GM18519 (cell line): ENCODE measurements around the gene PRKAA1.
"Not testable (repeated sequence)": the region's sequence is repeated elsewhere in the genome, so short reads cannot be mapped to it uniquely, and the experiment has no call there.

ENCODE experiments used
- ATAC-seq: cut with Tn5 transposase; IDR thresholded peaks from one replicate; pipeline ENCODE4 v1.9.1; 2021; ENCODE audit warnings: mild to moderate bottlenecking, moderate library complexity; ENCODE audit not compliant: unreplicated experiment, low FRiP score

Gene PRKAA1

GRCh38 chr5:40826489-40827187 lies 28.5 kb upstream of the PRKAA1 start:
- no peak for ATAC-seq

GRCh38 chr5:40825461-40826043 lies 27.4 kb upstream of the PRKAA1 start:
- peak; percentile 34 for ATAC-seq

GRCh38 chr5:40823459-40823858 lies 25.3 kb upstream of the PRKAA1 start:
- ATAC-seq = no peak

DNA sequence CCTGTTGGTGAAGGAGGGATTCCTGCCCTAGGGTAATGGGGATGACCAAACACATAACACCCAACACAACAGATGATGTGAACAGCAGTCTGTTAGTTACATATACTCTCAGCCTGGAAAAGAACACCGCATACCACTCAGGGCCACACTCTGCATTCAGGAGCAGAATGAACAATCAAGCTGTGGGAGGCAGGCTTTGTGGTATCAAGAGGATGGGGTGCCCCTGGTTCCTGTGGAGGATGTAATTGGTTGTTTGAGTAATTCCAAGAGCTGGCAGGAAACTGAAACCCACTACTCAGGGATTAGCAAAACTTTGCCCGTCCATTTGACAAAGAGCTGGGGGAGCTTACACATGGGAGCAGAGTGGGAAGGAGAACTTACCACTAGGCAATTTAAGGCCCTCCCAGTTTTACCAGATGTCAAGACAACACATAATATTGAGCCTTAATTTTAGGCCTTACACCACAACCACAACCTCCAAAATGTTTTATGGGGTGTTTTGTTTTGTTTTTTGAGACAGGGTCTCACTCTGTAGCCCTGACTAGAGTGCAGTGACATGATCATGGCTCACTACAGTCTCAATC lies 15.6 kb upstream of the PRKAA1 start:
- no peak for ATAC-seq

GRCh38 chr5:40812125-40812524 lies 14.0 kb upstream of the PRKAA1 start:
- ATAC-seq = no peak

- no peak for ATAC-seq
Measured at GRCh38 chr5:40801771-40802562, 3.8 kb upstream of the PRKAA1 start.

DNA sequence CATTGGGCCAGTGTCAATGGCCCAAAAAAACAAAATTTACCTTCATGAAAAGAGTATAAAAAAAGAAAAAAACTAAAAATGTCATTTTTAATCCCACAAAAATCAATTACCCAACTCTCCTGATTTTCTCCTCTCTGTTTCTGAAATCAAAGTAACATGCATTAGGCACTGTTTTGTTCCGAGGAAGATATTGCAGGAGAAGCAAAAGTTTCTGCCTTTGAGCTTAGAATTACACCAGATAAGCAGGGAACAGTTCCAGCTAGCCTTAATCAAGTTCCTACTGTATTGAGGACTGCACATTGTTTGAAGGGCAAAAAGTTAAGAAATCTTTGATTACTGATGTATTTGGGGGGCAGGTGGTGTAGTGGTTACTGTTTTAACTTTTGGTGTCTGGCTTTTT lies 1.1 kb upstream of the PRKAA1 start:
- no peak for ATAC-seq

GRCh38 chr5:40798801-40799210 lies 632 bp upstream of the PRKAA1 start:
- ATAC-seq = no peak

DNA sequence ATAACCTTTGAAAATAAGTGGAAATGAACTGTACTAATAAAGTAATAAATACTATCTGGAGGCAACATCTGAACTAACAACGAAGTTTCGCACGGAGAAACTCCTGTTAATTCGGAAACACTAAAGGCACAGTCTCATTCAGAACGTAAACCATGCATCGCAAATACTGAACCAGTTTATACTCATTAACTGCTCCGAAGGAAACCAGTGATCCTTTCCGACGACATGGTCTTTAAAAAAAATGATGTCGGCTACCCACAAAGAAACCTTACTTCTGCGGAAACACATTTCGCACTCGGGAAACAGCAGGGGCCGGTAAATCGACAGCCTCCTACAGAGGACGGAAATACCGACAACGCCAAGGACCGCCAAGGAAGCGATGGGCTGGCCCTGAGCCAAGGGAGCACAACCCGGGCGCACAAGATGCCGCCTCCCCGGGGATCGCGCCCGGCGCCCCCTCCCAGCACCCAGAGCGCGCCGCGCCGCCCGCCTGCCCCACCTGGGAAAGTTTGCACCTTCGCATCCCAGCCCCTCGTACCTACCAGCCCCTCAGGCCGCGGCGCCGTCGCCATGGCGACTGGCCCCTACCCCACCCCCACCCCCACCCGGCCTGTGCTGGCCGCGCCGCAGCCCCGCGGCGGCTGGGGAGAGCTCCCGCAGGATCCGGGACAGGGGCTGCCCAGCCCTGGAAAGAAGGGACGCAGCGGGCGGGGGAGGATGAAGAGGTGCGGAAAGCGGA lies 732 bp downstream of the PRKAA1 start:
- peak; percentile 23 for ATAC-seq

- ATAC-seq = no peak
Measured at GRCh38 chr5:40796487-40796889, 1.7 kb downstream of the PRKAA1 start.

DNA sequence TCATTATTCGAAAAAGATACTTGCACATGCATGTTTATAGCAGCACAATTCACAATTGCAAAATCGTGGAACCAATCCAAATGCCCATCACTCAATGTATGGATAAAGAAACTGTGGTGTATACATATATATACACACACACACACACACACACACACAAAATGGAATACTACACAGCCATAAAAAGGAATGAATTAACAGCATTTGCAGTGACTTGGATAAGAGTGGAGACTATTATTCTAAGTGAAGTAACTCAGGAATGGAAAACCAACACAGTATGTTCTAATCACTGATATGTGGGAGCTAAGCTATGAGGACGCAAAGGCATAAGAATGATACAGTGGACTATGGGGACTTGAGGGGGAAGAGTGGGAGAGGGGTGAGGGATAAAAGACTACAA lies 3.3 kb downstream of the PRKAA1 start:
- ATAC-seq = not testable (repeated sequence)

DNA sequence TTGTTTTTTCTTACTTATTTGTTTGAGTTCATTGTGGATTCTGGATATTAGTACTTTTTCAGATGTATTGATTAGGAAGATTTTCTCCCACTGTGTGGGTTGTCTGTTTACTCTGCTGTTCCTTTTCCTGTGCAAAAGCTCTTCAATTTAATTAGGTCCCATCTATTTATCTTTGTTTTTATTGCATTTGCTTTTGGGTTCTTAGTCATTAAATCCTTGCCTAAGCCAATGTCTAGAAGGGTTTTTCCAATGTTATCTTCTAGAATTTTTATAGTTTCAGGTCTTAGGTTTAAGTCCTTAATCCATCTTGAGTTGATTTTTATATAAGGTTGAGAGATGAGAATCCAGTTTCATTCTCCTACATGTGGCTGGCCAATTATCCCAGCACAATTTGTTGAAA lies 3.8 kb downstream of the PRKAA1 start:
- ATAC-seq = not testable (repeated sequence)

GRCh38 chr5:40792691-40793090 lies 5.5 kb downstream of the PRKAA1 start:
- ATAC-seq = not testable (repeated sequence)

- ATAC-seq = no peak
Measured at GRCh38 chr5:40791715-40792139, 6.4 kb downstream of the PRKAA1 start.

- no peak for ATAC-seq
Measured at GRCh38 chr5:40790947-40791593, 7.1 kb downstream of the PRKAA1 start.

- ATAC-seq = not testable (repeated sequence)
Measured at GRCh38 chr5:40788941-40789340, 9.2 kb downstream of the PRKAA1 start.

GRCh38 chr5:40787986-40788385 lies 10.2 kb downstream of the PRKAA1 start:
- no peak for ATAC-seq

- not testable (repeated sequence) for ATAC-seq
Measured at GRCh38 chr5:40786664-40787063, 11.5 kb downstream of the PRKAA1 start.

DNA sequence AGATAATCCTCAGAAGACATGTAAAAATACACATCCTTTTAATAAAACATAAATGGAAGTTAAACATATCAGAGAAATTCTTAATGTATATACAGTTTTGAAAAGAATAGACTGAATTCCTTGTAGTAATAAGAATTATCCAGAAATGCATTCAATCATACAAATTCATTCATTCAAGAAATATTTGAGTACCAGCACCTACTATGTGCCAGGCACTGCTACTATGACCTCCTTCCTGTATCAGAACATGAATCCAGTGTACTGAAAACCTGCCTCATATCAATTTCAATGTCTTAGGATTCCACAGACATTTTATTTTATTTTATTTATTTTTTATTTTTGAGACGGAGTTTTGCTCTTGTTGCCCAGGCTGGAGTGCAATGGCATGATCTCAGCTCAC lies 13.3 kb downstream of the PRKAA1 start:
- ATAC-seq = no peak
